HCT116 (cell line): Measurements from ENCODE around the gene GPRC5B.

Source experiments
- EZH2 ChIP-seq: fragments of 200-600 bp; sonication (generic); IDR thresholded peaks from 2 replicates; pipeline ENCODE4 v1.6.1; 2017; ENCODE audit warnings: antibody characterized with exemption, mixed run types
- EZH2phosphoT487 ChIP-seq: fragments of 200-600 bp; IDR thresholded peaks from 2 replicates; pipeline ENCODE4 v1.6.1; 2018; ENCODE audit warnings: antibody characterized with exemption, borderline replicate concordance
- FOSL1 ChIP-seq: IDR thresholded peaks from 2 replicates; pipeline ENCODE4 v1.6.1; 2012; ENCODE audit warnings: low read depth
- POLR2A ChIP-seq: IDR thresholded peaks from 2 replicates; pipeline ENCODE4 v1.7.0; 2011; ENCODE audit warnings: borderline replicate concordance; ENCODE audit not compliant: insufficient read depth, insufficient read length; ENCODE audit errors: extremely low read depth
- POLR2AphosphoS5 ChIP-seq: IDR thresholded peaks from 2 replicates; pipeline ENCODE4 v1.6.1; 2011; ENCODE audit warnings: mild to moderate bottlenecking, low read depth, low read length, moderate library complexity
- YY1 ChIP-seq: IDR thresholded peaks from 2 replicates; pipeline ENCODE4 v1.6.1; 2011; ENCODE audit warnings: low read length, low read depth, moderate library complexity, mild to moderate bottlenecking; ENCODE audit not compliant: insufficient replicate concordance; ENCODE audit errors: extremely low read depth
- ZFX ChIP-seq: fragments of 450-650 bp; IDR thresholded peaks from 2 replicates; pipeline ENCODE4 v1.6.1; 2017
- TF ChIP-seq, protein P1 (sequence below): IDR thresholded peaks from 2 replicates; pipeline ENCODE4 v1.6.1; 2012; ENCODE audit warnings: low read depth
- TF ChIP-seq, protein P2 (sequence below), 3 experiments: fragments of 200-600 bp in 1 of 3; sonication (generic) in 1 of 3; IDR thresholded peaks in 2 of 3; conservative IDR thresholded peaks in 1 of 3; 2 replicates each; pipeline ENCODE4 v1.5.1; 2012 to 2017; ENCODE audit warnings: low read depth in 2 of 3, low read length in 2 of 3, antibody characterized with exemption in 1 of 3, borderline replicate concordance in 1 of 3, control low read depth in 1 of 3, mild to moderate bottlenecking in 1 of 3, mixed read lengths in 1 of 3, mixed run types in 1 of 3, moderate library complexity in 1 of 3; ENCODE audit not compliant: insufficient read depth in 1 of 3
- TF ChIP-seq, protein P3 (sequence below): IDR thresholded peaks from 2 replicates; pipeline ENCODE4 v1.6.1; 2012
- TF ChIP-seq, protein P4 (sequence below): IDR thresholded peaks from 2 replicates; pipeline ENCODE4 v1.6.1; 2012
- TF ChIP-seq, protein P5 (sequence below): IDR thresholded peaks from 2 replicates; pipeline ENCODE4 v1.6.1; 2011; ENCODE audit warnings: mild to moderate bottlenecking, low read length, moderate library complexity; ENCODE audit not compliant: insufficient replicate concordance; ENCODE audit errors: extremely low read depth

DNA sequence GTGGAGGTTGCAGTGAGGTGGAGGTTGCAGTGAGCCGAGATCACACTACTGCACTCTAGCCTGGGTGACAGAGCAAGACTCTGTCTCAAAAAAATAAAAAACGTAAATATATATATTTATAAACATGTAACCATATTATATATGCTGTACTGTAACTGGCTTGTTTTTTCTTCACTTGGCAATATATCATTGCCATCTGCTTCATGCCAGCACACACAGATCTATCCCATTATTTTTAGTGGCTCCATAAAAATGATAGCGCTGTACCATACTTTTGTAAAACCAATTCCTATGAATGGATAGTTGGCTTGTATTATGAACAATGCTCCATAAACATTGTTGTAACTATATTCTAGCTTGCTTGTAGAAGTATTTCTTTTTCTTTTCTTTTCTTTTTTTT is 49.5 kb downstream of the GPRC5B start:
- TF ChIP-seq, protein P1, sequence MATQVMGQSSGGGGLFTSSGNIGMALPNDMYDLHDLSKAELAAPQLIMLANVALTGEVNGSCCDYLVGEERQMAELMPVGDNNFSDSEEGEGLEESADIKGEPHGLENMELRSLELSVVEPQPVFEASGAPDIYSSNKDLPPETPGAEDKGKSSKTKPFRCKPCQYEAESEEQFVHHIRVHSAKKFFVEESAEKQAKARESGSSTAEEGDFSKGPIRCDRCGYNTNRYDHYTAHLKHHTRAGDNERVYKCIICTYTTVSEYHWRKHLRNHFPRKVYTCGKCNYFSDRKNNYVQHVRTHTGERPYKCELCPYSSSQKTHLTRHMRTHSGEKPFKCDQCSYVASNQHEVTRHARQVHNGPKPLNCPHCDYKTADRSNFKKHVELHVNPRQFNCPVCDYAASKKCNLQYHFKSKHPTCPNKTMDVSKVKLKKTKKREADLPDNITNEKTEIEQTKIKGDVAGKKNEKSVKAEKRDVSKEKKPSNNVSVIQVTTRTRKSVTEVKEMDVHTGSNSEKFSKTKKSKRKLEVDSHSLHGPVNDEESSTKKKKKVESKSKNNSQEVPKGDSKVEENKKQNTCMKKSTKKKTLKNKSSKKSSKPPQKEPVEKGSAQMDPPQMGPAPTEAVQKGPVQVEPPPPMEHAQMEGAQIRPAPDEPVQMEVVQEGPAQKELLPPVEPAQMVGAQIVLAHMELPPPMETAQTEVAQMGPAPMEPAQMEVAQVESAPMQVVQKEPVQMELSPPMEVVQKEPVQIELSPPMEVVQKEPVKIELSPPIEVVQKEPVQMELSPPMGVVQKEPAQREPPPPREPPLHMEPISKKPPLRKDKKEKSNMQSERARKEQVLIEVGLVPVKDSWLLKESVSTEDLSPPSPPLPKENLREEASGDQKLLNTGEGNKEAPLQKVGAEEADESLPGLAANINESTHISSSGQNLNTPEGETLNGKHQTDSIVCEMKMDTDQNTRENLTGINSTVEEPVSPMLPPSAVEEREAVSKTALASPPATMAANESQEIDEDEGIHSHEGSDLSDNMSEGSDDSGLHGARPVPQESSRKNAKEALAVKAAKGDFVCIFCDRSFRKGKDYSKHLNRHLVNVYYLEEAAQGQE = no peak
- TF ChIP-seq, protein P2, sequence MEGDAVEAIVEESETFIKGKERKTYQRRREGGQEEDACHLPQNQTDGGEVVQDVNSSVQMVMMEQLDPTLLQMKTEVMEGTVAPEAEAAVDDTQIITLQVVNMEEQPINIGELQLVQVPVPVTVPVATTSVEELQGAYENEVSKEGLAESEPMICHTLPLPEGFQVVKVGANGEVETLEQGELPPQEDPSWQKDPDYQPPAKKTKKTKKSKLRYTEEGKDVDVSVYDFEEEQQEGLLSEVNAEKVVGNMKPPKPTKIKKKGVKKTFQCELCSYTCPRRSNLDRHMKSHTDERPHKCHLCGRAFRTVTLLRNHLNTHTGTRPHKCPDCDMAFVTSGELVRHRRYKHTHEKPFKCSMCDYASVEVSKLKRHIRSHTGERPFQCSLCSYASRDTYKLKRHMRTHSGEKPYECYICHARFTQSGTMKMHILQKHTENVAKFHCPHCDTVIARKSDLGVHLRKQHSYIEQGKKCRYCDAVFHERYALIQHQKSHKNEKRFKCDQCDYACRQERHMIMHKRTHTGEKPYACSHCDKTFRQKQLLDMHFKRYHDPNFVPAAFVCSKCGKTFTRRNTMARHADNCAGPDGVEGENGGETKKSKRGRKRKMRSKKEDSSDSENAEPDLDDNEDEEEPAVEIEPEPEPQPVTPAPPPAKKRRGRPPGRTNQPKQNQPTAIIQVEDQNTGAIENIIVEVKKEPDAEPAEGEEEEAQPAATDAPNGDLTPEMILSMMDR (IDR thresholded peaks at IDR 0.05 in 2 of 3, conservative IDR thresholded peaks at IDR 0.05 in 1 of 3; ENCODE audit: borderline replicate concordance in 1 of 3, insufficient read depth in 1 of 3, low read depth in 2 of 3, low read length in 2 of 3) = no peak
- TF ChIP-seq YY1 = no peak
- no peak for TF ChIP-seq EZH2
- TF ChIP-seq, protein P3, sequence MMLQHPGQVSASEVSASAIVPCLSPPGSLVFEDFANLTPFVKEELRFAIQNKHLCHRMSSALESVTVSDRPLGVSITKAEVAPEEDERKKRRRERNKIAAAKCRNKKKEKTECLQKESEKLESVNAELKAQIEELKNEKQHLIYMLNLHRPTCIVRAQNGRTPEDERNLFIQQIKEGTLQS = no peak
- no peak for TF ChIP-seq EZH2phosphoT487
- no peak for TF ChIP-seq POLR2A
- no peak for TF ChIP-seq POLR2AphosphoS5
- TF ChIP-seq, protein P4, sequence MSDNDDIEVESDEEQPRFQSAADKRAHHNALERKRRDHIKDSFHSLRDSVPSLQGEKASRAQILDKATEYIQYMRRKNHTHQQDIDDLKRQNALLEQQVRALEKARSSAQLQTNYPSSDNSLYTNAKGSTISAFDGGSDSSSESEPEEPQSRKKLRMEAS = no peak
- TF ChIP-seq FOSL1 = no peak
- TF ChIP-seq ZFX = no peak
- TF ChIP-seq, protein P5, sequence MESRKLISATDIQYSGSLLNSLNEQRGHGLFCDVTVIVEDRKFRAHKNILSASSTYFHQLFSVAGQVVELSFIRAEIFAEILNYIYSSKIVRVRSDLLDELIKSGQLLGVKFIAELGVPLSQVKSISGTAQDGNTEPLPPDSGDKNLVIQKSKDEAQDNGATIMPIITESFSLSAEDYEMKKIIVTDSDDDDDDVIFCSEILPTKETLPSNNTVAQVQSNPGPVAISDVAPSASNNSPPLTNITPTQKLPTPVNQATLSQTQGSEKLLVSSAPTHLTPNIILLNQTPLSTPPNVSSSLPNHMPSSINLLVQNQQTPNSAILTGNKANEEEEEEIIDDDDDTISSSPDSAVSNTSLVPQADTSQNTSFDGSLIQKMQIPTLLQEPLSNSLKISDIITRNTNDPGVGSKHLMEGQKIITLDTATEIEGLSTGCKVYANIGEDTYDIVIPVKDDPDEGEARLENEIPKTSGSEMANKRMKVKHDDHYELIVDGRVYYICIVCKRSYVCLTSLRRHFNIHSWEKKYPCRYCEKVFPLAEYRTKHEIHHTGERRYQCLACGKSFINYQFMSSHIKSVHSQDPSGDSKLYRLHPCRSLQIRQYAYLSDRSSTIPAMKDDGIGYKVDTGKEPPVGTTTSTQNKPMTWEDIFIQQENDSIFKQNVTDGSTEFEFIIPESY = no peak
